ENCODE results near the gene PARD6B. TPM values are rescaled to one million over a fixed set of nuclear protein-coding genes. Genes with fewer than 3 reads are reported as not detected.

Gene PARD6B
- total RNA-seq, 1 experiment from 2014 or later = 29.6 TPM

DNA sequence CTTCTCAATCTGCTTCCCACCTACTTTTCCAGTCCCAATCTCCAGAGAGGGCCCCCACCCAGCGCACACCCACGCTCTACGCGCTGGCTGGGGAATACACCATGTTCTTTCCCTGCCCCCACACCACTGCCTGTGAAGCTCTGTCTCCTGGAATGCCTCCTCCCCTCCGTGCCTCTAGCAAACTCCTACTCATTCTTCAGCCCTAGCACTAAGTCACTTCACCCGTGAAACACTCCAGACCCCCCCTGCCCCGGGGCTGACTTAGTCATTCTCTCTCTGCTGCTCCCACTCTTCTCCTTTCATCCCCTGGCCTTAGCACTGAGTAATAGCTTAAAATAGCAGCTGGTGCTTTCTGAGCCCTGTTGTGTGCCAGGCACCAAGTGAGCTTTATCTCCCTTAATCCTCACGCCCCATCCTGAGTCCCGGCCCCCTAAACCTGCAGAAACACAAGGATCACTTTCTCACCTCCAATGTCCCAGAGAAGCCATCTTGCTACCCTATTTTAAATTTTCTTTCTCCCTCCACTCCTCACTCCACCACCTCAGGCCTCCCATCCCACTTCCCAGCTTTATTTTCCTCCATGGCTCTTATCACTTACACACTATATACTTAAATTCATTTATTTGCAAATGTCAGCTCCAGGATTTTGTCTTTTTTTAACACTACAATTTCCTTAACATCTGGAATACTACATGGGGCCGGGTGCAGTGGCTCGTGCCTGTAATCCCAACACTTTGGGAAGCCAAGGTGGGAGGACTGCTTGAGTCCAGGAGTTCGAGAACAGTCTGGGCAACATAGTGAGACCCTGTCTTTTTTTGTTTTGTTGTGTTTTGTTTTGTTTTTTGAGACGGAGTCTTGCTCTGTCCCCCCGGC lies 6.3 kb upstream of the PARD6B start (continued):
- TF ChIP-seq, protein P1, sequence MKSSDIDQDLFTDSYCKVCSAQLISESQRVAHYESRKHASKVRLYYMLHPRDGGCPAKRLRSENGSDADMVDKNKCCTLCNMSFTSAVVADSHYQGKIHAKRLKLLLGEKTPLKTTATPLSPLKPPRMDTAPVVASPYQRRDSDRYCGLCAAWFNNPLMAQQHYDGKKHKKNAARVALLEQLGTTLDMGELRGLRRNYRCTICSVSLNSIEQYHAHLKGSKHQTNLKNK (CRISPR knock-in tag; IDR thresholded peaks at IDR 0.05) = no peak
- TF ChIP-seq, protein P2, sequence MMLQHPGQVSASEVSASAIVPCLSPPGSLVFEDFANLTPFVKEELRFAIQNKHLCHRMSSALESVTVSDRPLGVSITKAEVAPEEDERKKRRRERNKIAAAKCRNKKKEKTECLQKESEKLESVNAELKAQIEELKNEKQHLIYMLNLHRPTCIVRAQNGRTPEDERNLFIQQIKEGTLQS (CRISPR knock-in tag; conservative IDR thresholded peaks at IDR 0.05) = no peak
- TF ChIP-seq, protein P3, sequence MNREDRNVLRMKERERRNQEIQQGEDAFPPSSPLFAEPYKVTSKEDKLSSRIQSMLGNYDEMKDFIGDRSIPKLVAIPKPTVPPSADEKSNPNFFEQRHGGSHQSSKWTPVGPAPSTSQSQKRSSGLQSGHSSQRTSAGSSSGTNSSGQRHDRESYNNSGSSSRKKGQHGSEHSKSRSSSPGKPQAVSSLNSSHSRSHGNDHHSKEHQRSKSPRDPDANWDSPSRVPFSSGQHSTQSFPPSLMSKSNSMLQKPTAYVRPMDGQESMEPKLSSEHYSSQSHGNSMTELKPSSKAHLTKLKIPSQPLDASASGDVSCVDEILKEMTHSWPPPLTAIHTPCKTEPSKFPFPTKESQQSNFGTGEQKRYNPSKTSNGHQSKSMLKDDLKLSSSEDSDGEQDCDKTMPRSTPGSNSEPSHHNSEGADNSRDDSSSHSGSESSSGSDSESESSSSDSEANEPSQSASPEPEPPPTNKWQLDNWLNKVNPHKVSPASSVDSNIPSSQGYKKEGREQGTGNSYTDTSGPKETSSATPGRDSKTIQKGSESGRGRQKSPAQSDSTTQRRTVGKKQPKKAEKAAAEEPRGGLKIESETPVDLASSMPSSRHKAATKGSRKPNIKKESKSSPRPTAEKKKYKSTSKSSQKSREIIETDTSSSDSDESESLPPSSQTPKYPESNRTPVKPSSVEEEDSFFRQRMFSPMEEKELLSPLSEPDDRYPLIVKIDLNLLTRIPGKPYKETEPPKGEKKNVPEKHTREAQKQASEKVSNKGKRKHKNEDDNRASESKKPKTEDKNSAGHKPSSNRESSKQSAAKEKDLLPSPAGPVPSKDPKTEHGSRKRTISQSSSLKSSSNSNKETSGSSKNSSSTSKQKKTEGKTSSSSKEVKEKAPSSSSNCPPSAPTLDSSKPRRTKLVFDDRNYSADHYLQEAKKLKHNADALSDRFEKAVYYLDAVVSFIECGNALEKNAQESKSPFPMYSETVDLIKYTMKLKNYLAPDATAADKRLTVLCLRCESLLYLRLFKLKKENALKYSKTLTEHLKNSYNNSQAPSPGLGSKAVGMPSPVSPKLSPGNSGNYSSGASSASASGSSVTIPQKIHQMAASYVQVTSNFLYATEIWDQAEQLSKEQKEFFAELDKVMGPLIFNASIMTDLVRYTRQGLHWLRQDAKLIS (CRISPR knock-in tag; IDR thresholded peaks at IDR 0.05; ENCODE audit: borderline replicate concordance) = no peak
- TF ChIP-seq, protein P4, sequence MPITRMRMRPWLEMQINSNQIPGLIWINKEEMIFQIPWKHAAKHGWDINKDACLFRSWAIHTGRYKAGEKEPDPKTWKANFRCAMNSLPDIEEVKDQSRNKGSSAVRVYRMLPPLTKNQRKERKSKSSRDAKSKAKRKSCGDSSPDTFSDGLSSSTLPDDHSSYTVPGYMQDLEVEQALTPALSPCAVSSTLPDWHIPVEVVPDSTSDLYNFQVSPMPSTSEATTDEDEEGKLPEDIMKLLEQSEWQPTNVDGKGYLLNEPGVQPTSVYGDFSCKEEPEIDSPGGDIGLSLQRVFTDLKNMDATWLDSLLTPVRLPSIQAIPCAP (CRISPR knock-in tag; IDR thresholded peaks at IDR 0.05) = no peak
- TF ChIP-seq SOX15 (CRISPR knock-in tag; IDR thresholded peaks at IDR 0.05) (no peak), NR3C1 (CRISPR knock-in tag; conservative IDR thresholded peaks at IDR 0.05; ENCODE audit: low read depth) (no peak)

- H3K36me3 Mint-ChIP-seq = no peaks in the 10 kb centered on the region
- peaks cover 16% of the 10 kb centered on the region for H3K4me1 Mint-ChIP-seq
- no peak overlapping the region for H3K4me3 Mint-ChIP-seq
- H3K27ac Mint-ChIP-seq = no peak overlapping the region
- no peaks in the 10 kb centered on the region for H3K9me3 Mint-ChIP-seq
- ChIA-PET CTCF (interaction anchor here (0.7 to 2.8 kb wide), 7 partner anchors 12 to 100 kb away, joined by 3 to 10 read pairs (median 4); partner anchors contain the start of gene BCAS4), POLR2A (no interaction called here)
- ATAC-seq (no peak), DNase-seq (ENCODE audit: low spot score) (no peak)
- no peak for TF ChIP-seq PRRX2 (CRISPR knock-in tag; IDR thresholded peaks at IDR 0.05)
- TF ChIP-seq, protein P5, sequence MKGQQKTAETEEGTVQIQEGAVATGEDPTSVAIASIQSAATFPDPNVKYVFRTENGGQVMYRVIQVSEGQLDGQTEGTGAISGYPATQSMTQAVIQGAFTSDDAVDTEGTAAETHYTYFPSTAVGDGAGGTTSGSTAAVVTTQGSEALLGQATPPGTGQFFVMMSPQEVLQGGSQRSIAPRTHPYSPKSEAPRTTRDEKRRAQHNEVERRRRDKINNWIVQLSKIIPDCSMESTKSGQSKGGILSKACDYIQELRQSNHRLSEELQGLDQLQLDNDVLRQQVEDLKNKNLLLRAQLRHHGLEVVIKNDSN (CRISPR knock-in tag; IDR thresholded peaks at IDR 0.05) = no peak
- TF ChIP-seq HMGA2 (CRISPR knock-in tag; IDR thresholded peaks at IDR 0.05) = no peak
- TF ChIP-seq ARID4B (CRISPR knock-in tag; IDR thresholded peaks at IDR 0.05; ENCODE audit: borderline replicate concordance) = no peak
- TF ChIP-seq E2F4 (CRISPR knock-in tag; IDR thresholded peaks at IDR 0.05; ENCODE audit: borderline replicate concordance, low read depth) = no peak
- TF ChIP-seq ATF1 (CRISPR knock-in tag; IDR thresholded peaks at IDR 0.05) = no peak
- no peak for TF ChIP-seq GABPB1 (CRISPR knock-in tag; IDR thresholded peaks at IDR 0.05)
- TF ChIP-seq, protein P1 (CRISPR knock-in tag; IDR thresholded peaks at IDR 0.05) = no peak
- no peak for TF ChIP-seq NFATC4 (CRISPR knock-in tag; IDR thresholded peaks at IDR 0.05)
- TF ChIP-seq ATF2 (CRISPR knock-in tag; IDR thresholded peaks at IDR 0.05; ENCODE audit: borderline replicate concordance, low read depth) = no peak
- no peak for TF ChIP-seq OVOL2 (CRISPR knock-in tag; IDR thresholded peaks at IDR 0.05; ENCODE audit: borderline replicate concordance)
- TF ChIP-seq ZNF396 (CRISPR knock-in tag; IDR thresholded peaks at IDR 0.05; ENCODE audit: borderline replicate concordance) = no peak
- TF ChIP-seq ZNF416 (CRISPR knock-in tag; IDR thresholded peaks at IDR 0.05) = no peak
- TF ChIP-seq, protein P6, sequence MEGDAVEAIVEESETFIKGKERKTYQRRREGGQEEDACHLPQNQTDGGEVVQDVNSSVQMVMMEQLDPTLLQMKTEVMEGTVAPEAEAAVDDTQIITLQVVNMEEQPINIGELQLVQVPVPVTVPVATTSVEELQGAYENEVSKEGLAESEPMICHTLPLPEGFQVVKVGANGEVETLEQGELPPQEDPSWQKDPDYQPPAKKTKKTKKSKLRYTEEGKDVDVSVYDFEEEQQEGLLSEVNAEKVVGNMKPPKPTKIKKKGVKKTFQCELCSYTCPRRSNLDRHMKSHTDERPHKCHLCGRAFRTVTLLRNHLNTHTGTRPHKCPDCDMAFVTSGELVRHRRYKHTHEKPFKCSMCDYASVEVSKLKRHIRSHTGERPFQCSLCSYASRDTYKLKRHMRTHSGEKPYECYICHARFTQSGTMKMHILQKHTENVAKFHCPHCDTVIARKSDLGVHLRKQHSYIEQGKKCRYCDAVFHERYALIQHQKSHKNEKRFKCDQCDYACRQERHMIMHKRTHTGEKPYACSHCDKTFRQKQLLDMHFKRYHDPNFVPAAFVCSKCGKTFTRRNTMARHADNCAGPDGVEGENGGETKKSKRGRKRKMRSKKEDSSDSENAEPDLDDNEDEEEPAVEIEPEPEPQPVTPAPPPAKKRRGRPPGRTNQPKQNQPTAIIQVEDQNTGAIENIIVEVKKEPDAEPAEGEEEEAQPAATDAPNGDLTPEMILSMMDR (IDR thresholded peaks at IDR 0.05) = no peak
- no peaks in the 10 kb centered on the region for H3K27me3 Mint-ChIP-seq (ENCODE audit: low read depth)
Observed at GRCh38 chr20:50725724-50726005, 5.7 kb upstream of the PARD6B start.
